Prostate gland (tissue), 2 donors: ENCODE data around the gene ZNF200.

Experiments
- CTCF ChIP-seq, 4 experiments: fragments of 200-600 bp in 2 of 4; fragments of 450-650 bp in 2 of 4; sonication (generic) in 2 of 4; IDR thresholded peaks; 1 replicate in 3 of 4; 2 replicates in 1 of 4; pipeline ENCODE4 v1.5.1; 2016 to 2019; ENCODE audit warnings: antibody characterized with exemption in 4 of 4, mild to moderate bottlenecking in 2 of 4, moderate library complexity in 2 of 4
- POLR2A ChIP-seq: fragments of 450-650 bp; IDR thresholded peaks from one replicate; pipeline ENCODE4 v1.6.1; 2016; ENCODE audit warnings: antibody characterized with exemption, mild to moderate bottlenecking

GRCh38 chr16:3241761-3242160, 6.8 kb upstream of the ZNF200 start:
- TF ChIP-seq CTCF (IDR thresholded peaks at IDR 0.05) (no peak), POLR2A (no peak)
